Brain microvascular endothelial cell (primary cell): ENCODE measurements around the gene RING1.
A peak's percentile ranks its signal among the peaks of the same experiment; 100 is the strongest.

Experiments
- DNase-seq: peaks from one replicate; pipeline ENCODE4 v3.0.0-alpha.2; 2020
- H3K27ac ChIP-seq: fragments of 250-450 bp; sonication (Bioruptor Pico); 2 replicates; pipeline ENCODE4 v1.5.1; 2020; ENCODE audit warnings: mild to moderate bottlenecking, moderate library complexity
- H3K27me3 ChIP-seq: fragments of 250-450 bp; sonication (Bioruptor Pico); replicated peaks from 2 replicates; pipeline ENCODE4 v1.5.1; 2020; ENCODE audit warnings: mild to moderate bottlenecking
- H3K36me3 ChIP-seq: fragments of 250-450 bp; sonication (Bioruptor Pico); replicated peaks from 2 replicates; pipeline ENCODE4 v1.5.1; 2020; ENCODE audit warnings: mild to moderate bottlenecking
- H3K4me3 ChIP-seq: 2 replicates; pipeline ENCODE4 v1.5.1; 2011; ENCODE audit warnings: low read depth, mild to moderate bottlenecking, control low read depth, low read length, moderate library complexity
- in situ Hi-C: cut with HindIII; loops from 2 replicates; pipeline ENCODE4 v1.10.0; 2017; ENCODE audit warnings: low sequenced_read_pairs, low pct_ligation_motif_present
- TF ChIP-seq, protein P1 (sequence below): IDR thresholded peaks from 2 replicates; pipeline ENCODE4 v1.5.1; 2011; ENCODE audit warnings: low read depth, mild to moderate bottlenecking, moderate library complexity, low read length, control low read depth, inconsistent platforms; ENCODE audit errors: missing control alignments

Gene RING1

DNA sequence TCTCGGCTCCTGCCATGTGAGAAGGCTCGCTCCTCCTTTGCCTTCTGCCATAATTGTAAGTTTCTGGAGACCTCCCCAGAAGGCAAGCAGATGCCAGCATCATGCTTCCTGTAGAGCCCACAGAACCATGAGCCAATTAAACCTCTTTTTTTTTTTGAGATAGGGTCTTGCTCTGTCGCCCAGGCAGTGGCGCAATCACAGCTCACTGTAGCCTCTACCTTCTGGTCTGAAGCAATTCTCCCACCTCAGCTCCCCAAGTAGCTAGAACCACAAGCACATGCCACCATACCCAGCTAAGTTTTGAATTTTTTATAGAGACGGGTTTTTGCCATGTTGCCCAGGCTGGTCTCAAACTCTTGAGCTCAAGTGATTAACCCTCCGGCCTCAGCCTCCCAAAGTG lies 28.6 kb downstream of the RING1 start:
- Histone ChIP-seq H3K27ac (no peak overlapping the region), H3K36me3 (no peaks in the 10 kb centered on the region), H3K4me3 (no peak overlapping the region), H3K27me3 (peaks cover 3% of the 10 kb centered on the region)
- TF ChIP-seq, protein P1, sequence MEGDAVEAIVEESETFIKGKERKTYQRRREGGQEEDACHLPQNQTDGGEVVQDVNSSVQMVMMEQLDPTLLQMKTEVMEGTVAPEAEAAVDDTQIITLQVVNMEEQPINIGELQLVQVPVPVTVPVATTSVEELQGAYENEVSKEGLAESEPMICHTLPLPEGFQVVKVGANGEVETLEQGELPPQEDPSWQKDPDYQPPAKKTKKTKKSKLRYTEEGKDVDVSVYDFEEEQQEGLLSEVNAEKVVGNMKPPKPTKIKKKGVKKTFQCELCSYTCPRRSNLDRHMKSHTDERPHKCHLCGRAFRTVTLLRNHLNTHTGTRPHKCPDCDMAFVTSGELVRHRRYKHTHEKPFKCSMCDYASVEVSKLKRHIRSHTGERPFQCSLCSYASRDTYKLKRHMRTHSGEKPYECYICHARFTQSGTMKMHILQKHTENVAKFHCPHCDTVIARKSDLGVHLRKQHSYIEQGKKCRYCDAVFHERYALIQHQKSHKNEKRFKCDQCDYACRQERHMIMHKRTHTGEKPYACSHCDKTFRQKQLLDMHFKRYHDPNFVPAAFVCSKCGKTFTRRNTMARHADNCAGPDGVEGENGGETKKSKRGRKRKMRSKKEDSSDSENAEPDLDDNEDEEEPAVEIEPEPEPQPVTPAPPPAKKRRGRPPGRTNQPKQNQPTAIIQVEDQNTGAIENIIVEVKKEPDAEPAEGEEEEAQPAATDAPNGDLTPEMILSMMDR, result no peak
- DNase-seq, result no peak
- in situ Hi-C loops, result no loop called here

DNA sequence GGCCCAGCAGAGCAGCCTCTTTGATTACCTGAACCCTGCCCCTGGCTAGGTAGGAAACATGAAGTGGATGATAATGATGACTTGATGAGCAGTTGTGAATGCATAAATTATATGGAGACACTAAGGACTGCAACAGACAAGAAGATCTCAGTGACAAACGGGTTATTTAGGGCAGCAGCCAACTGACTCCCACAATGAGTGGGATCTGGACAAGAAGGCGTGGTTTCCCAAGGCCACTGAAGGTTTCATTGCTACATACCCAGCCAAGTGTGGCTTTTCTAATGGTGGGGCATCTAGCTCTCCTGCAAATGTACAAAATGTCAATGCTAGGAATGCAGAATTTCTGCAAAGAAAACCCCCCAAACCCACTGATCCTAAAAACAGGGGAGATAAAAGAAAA lies 29.4 kb downstream of the RING1 start:
- H3K36me3 ChIP-seq, result no peaks in the 10 kb centered on the region
- TF ChIP-seq, protein P1, result no peak
- H3K27ac ChIP-seq, result no peak overlapping the region
- no peak for DNase-seq
- in situ Hi-C loops, result no loop called here
- H3K4me3 ChIP-seq, result no peak overlapping the region
- peaks cover 5% of the 10 kb centered on the region for H3K27me3 ChIP-seq

- Histone ChIP-seq H3K27ac (no peak overlapping the region), H3K4me3 (no peak overlapping the region), H3K36me3 (no peaks in the 10 kb centered on the region), H3K27me3 (peaks cover 2% of the 10 kb centered on the region)
- TF ChIP-seq, protein P1, result no peak
- DNase-seq, result no peak
- in situ Hi-C loops, result no loop called here
These were observed 33.7 kb downstream of the RING1 start for GRCh38 chr6:33241968-33242367.

DNA sequence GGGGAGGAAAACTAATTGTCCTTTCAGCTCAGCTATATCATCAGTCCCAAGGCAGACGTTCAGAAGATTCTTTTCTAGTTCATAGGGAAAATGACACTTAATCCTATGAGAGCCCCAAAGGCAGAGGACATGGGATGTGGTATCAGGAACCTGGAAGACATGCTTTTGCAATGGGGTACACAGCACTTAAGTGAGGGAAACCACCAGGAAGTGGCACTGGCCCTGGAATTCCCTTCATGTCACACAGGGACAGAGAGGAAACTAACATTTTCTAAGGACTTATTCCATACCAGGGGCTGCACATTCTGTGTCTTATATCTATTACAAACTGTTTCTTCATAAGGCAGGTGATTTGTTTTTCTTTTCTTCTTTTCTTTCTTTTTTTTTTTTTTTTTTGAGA lies 35.2 kb downstream of the RING1 start:
- Histone ChIP-seq H3K4me3 (no peak overlapping the region), H3K36me3 (no peaks in the 10 kb centered on the region), H3K27ac (no peak overlapping the region), H3K27me3 (peaks cover 2% of the 10 kb centered on the region)
- no peak for DNase-seq
- in situ Hi-C loops, result no loop called here
- TF ChIP-seq, protein P1, result no peak

GRCh38 chr6:33247977-33248642 lies 39.8 kb downstream of the RING1 start:
- DNase-seq, result peak; percentile 81
- H3K27me3 ChIP-seq, result no peaks in the 10 kb centered on the region
- peak overlapping the region; percentile 68 for H3K4me3 ChIP-seq
- H3K27ac ChIP-seq, result peak overlapping the region; percentile 87
- TF ChIP-seq, protein P1, result peak; percentile 92
- in situ Hi-C loops, result no loop called here
- H3K36me3 ChIP-seq, result no peaks in the 10 kb centered on the region

GRCh38 chr6:33248643-33248931 lies 40.3 kb downstream of the RING1 start:
- in situ Hi-C loops, result no loop called here
- TF ChIP-seq, protein P1, result no peak
- Histone ChIP-seq H3K27me3 (no peaks in the 10 kb centered on the region), H3K4me3 (peak overlapping the region; percentile 68), H3K27ac (peak overlapping the region; percentile 87), H3K36me3 (no peaks in the 10 kb centered on the region)
- DNase-seq, result no peak
